ENCODE results near the gene PIK3R5. TPM values are rescaled to one million over a fixed set of nuclear protein-coding genes. Genes with fewer than 3 reads are reported as not detected.
"Not testable (repeated sequence)": the region's sequence is repeated elsewhere in the genome, so short reads cannot be mapped to it uniquely, and the experiment has no call there.

PIK3R5 gene
- total RNA-seq, 1 experiment from 2014 or later, result not detected

- DNase-seq, result no peak
- no peaks in the 10 kb centered on the region for H3K36me3 Mint-ChIP-seq (ENCODE audit: insufficient read depth, unreplicated experiment)
- no peaks in the 10 kb centered on the region for H3K4me1 ChIP-seq
- BruUV-seq (replicated peaks), result no TSS peak
- H3K9me3 Mint-ChIP-seq (ENCODE audit: unreplicated experiment), result no peaks in the 10 kb centered on the region
- H3K36me3 ChIP-seq (ENCODE audit: control insufficient read depth, insufficient read depth, low read length), result no peaks in the 10 kb centered on the region
- H3K27me3 ChIP-seq (replicated peaks; ENCODE audit: control insufficient read depth, insufficient read depth, low read length), result no peaks in the 10 kb centered on the region
- no peaks in the 10 kb centered on the region for H3K9me3 ChIP-seq
- no peaks in the 10 kb centered on the region for H3K4me1 Mint-ChIP-seq (ENCODE audit: low read depth, unreplicated experiment)
- TF ChIP-seq, protein P1, sequence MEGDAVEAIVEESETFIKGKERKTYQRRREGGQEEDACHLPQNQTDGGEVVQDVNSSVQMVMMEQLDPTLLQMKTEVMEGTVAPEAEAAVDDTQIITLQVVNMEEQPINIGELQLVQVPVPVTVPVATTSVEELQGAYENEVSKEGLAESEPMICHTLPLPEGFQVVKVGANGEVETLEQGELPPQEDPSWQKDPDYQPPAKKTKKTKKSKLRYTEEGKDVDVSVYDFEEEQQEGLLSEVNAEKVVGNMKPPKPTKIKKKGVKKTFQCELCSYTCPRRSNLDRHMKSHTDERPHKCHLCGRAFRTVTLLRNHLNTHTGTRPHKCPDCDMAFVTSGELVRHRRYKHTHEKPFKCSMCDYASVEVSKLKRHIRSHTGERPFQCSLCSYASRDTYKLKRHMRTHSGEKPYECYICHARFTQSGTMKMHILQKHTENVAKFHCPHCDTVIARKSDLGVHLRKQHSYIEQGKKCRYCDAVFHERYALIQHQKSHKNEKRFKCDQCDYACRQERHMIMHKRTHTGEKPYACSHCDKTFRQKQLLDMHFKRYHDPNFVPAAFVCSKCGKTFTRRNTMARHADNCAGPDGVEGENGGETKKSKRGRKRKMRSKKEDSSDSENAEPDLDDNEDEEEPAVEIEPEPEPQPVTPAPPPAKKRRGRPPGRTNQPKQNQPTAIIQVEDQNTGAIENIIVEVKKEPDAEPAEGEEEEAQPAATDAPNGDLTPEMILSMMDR (IDR thresholded peaks at IDR 0.05; ENCODE audit: insufficient read depth in 1 of 2, low read depth in 1 of 2, low read length in 1 of 2, severe bottlenecking in 1 of 2, unreplicated experiment in 1 of 2), result no peak
- H3K4me3 Mint-ChIP-seq (ENCODE audit: unreplicated experiment), result no peak overlapping the region
- no peak overlapping the region for H3K4me3 ChIP-seq (ENCODE audit: low read depth, low read length)
- H3K27me3 Mint-ChIP-seq (ENCODE audit: insufficient read depth, unreplicated experiment), result no peaks in the 10 kb centered on the region
- intact Hi-C loops (cut with micrococcal nuclease; ENCODE audit: unreplicated experiment), result no loop called here
- ChIA-PET CTCF (no interaction called here), POLR2A (no interaction called here)
- H3K27ac Mint-ChIP-seq (ENCODE audit: unreplicated experiment), result no peak overlapping the region
Measured at GRCh38 chr17:8887301-8887700, 78.2 kb downstream of the PIK3R5 start.

GRCh38 chr17:8885967-8886684 is 79.4 kb downstream of the PIK3R5 start:
- no peak overlapping the region for H3K27ac Mint-ChIP-seq (ENCODE audit: unreplicated experiment)
- BruUV-seq (replicated peaks), result no TSS peak

GRCh38 chr17:8885163-8885966 is 80.1 kb downstream of the PIK3R5 start:
- H3K27ac Mint-ChIP-seq (ENCODE audit: unreplicated experiment); CTCF ChIA-PET; BruUV-seq (replicated peaks); H3K4me3 ChIP-seq (ENCODE audit: low read depth, low read length); H3K27me3 Mint-ChIP-seq (ENCODE audit: insufficient read depth, unreplicated experiment); H3K27me3 ChIP-seq (replicated peaks; ENCODE audit: control insufficient read depth, insufficient read depth, low read length); H3K4me1 Mint-ChIP-seq (ENCODE audit: low read depth, unreplicated experiment); H3K4me1 ChIP-seq; intact Hi-C loops (cut with micrococcal nuclease; ENCODE audit: unreplicated experiment); H3K9me3 ChIP-seq; H3K36me3 ChIP-seq (ENCODE audit: control insufficient read depth, insufficient read depth, low read length); H3K36me3 Mint-ChIP-seq (ENCODE audit: insufficient read depth, unreplicated experiment); DNase-seq; H3K9me3 Mint-ChIP-seq (ENCODE audit: unreplicated experiment); H3K4me3 Mint-ChIP-seq (ENCODE audit: unreplicated experiment); POLR2A ChIA-PET: not testable (repeated sequence)

More at GRCh38 chr17:8885967-8886684, 79.4 kb downstream of the PIK3R5 start:
- DNase-seq, result no peak
- Mint-ChIP-seq H3K9me3 (ENCODE audit: unreplicated experiment) (no peaks in the 10 kb centered on the region), H3K4me1 (ENCODE audit: low read depth, unreplicated experiment) (no peaks in the 10 kb centered on the region), H3K36me3 (ENCODE audit: insufficient read depth, unreplicated experiment) (no peaks in the 10 kb centered on the region), H3K27me3 (ENCODE audit: insufficient read depth, unreplicated experiment) (no peaks in the 10 kb centered on the region), H3K4me3 (ENCODE audit: unreplicated experiment) (no peak overlapping the region)
- ChIA-PET CTCF (no interaction called here), POLR2A (no interaction called here)
- TF ChIP-seq, protein P1 (IDR thresholded peaks at IDR 0.05; ENCODE audit: insufficient read depth in 1 of 2, low read depth in 1 of 2, low read length in 1 of 2, severe bottlenecking in 1 of 2, unreplicated experiment in 1 of 2), result no peak
- Histone ChIP-seq H3K27me3 (replicated peaks; ENCODE audit: control insufficient read depth, insufficient read depth, low read length) (no peaks in the 10 kb centered on the region), H3K4me3 (ENCODE audit: low read depth, low read length) (no peak overlapping the region), H3K4me1 (no peaks in the 10 kb centered on the region), H3K9me3 (no peaks in the 10 kb centered on the region), H3K36me3 (ENCODE audit: control insufficient read depth, insufficient read depth, low read length) (no peaks in the 10 kb centered on the region)
- intact Hi-C loops (cut with micrococcal nuclease; ENCODE audit: unreplicated experiment), result no loop called here
